NCI-H1105 treated with DMSO at 0.1 percent for 48 hours (cell line): ENCODE data around the gene NPB.

Experiments
- DNase-seq: peaks from one replicate; lab custom pipeline; 2025; lab: John Stamatoyannopoulos, UW

NPB gene

GRCh38 chr17:81926451-81927151 lies 24.6 kb downstream of the NPB start:
- peak; percentile 25 for DNase-seq

- no peak for DNase-seq
These were observed 25.2 kb downstream of the NPB start for GRCh38 chr17:81927152-81927652.

GRCh38 chr17:81927653-81928543 lies 25.9 kb downstream of the NPB start, which contains the start of gene MAFG:
Gene MAFG (minus strand): TSS chr17:81927735. CDS start chr17:81923185, 4,550 bp downstream.
- DNase-seq = peak; percentile 92

GRCh38 chr17:81928544-81929252 lies 26.7 kb downstream of the NPB start:
- no peak for DNase-seq

- DNase-seq = no peak
These were observed 27.5 kb downstream of the NPB start for GRCh38 chr17:81929253-81930141.

- no peak for DNase-seq
These were observed 28.4 kb downstream of the NPB start for GRCh38 chr17:81930142-81931125.

GRCh38 chr17:81931189-81931556 lies 29.1 kb downstream of the NPB start:
- DNase-seq = no peak

GRCh38 chr17:81931557-81932332 lies 29.7 kb downstream of the NPB start:
- DNase-seq = no peak

GRCh38 chr17:81932333-81932983 lies 30.4 kb downstream of the NPB start:
- no peak for DNase-seq

GRCh38 chr17:81933178-81933699 lies 31.2 kb downstream of the NPB start:
- no peak for DNase-seq

- DNase-seq = no peak
These were observed 32.2 kb downstream of the NPB start for GRCh38 chr17:81934098-81934757.

GRCh38 chr17:81934850-81935708 lies 33.0 kb downstream of the NPB start:
- no peak for DNase-seq

- no peak for DNase-seq
These were observed 33.7 kb downstream of the NPB start for GRCh38 chr17:81935709-81936084.

- no peak for DNase-seq
These were observed 37.2 kb downstream of the NPB start for GRCh38 chr17:81939218-81939617.

GRCh38 chr17:81939881-81940385 lies 37.9 kb downstream of the NPB start:
- no peak for DNase-seq

GRCh38 chr17:81940538-81941483 lies 38.8 kb downstream of the NPB start:
- DNase-seq = no peak
